Measurements from ENCODE around the gene JUN. TPM values are rescaled to one million over a fixed set of nuclear protein-coding genes. Genes with fewer than 3 reads are reported as not detected.

Gene JUN
- total and polyA plus RNA-seq, 3 donors from 2014 or later = 40.9 to 67.8 (median 60.6) TPM

DNA sequence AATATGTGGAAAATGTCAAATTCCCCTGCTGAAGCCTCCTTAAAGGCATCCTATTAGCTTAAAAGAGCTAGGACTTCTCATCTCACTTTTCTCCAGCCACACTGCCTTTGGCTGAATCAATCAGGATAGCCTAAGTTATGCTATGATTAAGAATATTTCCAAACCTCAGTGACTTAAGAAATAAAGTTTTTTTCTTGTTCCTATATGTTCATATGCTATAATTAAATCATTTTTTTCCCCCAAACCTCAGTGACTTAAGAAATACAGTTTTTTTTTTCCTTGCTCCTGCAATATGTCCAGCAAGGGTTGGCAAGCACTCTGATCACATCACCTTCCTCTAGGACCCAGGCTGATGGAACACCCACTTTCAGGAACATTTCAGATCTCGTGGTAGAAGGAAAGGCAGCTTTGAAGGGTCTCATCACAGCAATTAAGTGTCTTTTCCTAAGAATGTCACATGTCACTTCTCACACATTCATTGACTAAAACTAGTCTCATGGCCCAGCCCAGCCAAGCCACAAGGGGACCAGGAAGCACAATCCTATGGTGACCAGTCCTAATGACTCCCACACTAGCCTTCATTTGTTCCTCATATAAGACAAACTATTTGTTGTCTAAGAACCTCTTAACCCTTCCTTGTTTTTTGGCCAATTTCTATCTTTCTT lies 6.3 kb upstream of the JUN start:
- intact Hi-C loops (cut with DNase I; ENCODE audit: low total_unique reads) = loop anchor here (10.0 kb wide), 3 partner anchors 115 to 915 kb away; partner anchors contain the start of gene FGGY
- H3K27ac ChIP-seq = no peak overlapping the region
- WGBS, 2 donors = 56 to 67% methylated on average over 1 of the region's 1 CpG
- H3K27me3 ChIP-seq = no peaks in the 10 kb centered on the region
- no peaks in the 10 kb centered on the region for H3K36me3 ChIP-seq (ENCODE audit: low read depth, missing control alignments)
- peaks cover 7% of the 10 kb centered on the region for H3K4me1 ChIP-seq
- TF ChIP-seq, protein P1, sequence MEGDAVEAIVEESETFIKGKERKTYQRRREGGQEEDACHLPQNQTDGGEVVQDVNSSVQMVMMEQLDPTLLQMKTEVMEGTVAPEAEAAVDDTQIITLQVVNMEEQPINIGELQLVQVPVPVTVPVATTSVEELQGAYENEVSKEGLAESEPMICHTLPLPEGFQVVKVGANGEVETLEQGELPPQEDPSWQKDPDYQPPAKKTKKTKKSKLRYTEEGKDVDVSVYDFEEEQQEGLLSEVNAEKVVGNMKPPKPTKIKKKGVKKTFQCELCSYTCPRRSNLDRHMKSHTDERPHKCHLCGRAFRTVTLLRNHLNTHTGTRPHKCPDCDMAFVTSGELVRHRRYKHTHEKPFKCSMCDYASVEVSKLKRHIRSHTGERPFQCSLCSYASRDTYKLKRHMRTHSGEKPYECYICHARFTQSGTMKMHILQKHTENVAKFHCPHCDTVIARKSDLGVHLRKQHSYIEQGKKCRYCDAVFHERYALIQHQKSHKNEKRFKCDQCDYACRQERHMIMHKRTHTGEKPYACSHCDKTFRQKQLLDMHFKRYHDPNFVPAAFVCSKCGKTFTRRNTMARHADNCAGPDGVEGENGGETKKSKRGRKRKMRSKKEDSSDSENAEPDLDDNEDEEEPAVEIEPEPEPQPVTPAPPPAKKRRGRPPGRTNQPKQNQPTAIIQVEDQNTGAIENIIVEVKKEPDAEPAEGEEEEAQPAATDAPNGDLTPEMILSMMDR (IDR thresholded peaks at IDR 0.05) = no peak
- TF ChIP-seq POLR2A (IDR thresholded peaks at IDR 0.05) = no peak
- H3K4me3 ChIP-seq = no peak overlapping the region
- no peaks in the 10 kb centered on the region for H3K9me3 ChIP-seq
- DNase-seq = no peak

GRCh38 chr1:58789322-58789856 lies 5.5 kb upstream of the JUN start:
- TF ChIP-seq, protein P1 (IDR thresholded peaks at IDR 0.05) = no peak
- TF ChIP-seq POLR2A (IDR thresholded peaks at IDR 0.05) = no peak
- Histone ChIP-seq H3K4me1 (peaks cover 7% of the 10 kb centered on the region), H3K36me3 (ENCODE audit: low read depth, missing control alignments) (no peaks in the 10 kb centered on the region), H3K27me3 (no peaks in the 10 kb centered on the region), H3K9me3 (no peaks in the 10 kb centered on the region), H3K27ac (no peak overlapping the region), H3K4me3 (no peak overlapping the region)
- 90% methylated on average over 6 of the region's 6 CpGs for WGBS, 2 donors
- DNase-seq = no peak
- intact Hi-C loops (cut with DNase I; ENCODE audit: low total_unique reads) = loop anchor here (10.0 kb wide), 3 partner anchors 115 to 915 kb away; partner anchors contain the start of gene FGGY

DNA sequence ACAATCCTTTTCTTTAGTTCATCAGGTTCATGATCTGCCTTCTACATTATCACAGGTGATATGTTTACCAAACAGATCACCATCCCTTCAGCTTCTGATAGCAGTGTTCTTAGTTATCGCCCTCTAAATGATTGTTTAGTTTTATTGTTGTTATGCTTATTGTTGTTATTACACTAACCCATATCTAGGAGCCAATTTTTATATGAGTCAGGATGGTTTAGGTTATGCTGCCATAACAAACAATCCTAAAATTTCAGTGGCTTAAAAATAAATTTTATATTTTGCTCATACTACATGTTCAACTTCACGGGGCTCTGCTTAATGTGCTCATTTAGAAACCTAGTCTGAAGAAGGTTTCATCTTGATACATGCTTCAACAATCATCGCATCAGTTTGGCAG lies 4.4 kb upstream of the JUN start:
- Histone ChIP-seq H3K36me3 (ENCODE audit: low read depth, missing control alignments) (no peaks in the 10 kb centered on the region), H3K4me3 (no peak overlapping the region), H3K27me3 (no peaks in the 10 kb centered on the region), H3K9me3 (no peaks in the 10 kb centered on the region), H3K4me1 (peaks cover 7% of the 10 kb centered on the region), H3K27ac (no peak overlapping the region)
- WGBS, 2 donors = 95 to 98% methylated on average over 3 of the region's 3 CpGs
- intact Hi-C loops (cut with DNase I; ENCODE audit: low total_unique reads) = loop anchor here (10.0 kb wide), 3 partner anchors 117 to 917 kb away; partner anchors contain the start of gene FGGY
- TF ChIP-seq, protein P1 (IDR thresholded peaks at IDR 0.05) = no peak
- no peak for DNase-seq

DNA sequence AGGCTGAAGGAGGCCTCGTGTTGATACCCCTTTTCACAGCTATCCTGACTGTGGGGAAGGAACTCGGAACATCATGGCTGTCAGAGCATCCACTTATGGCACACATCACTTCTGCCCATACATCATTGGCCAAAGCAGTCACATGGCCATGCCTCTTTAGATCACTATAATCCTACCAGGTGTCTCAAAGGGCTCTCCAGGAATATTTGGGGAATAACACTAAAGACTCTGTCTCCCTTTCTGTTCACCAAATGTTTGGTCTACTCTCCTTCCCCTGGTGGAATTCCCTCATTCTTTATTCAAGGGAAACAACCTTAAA lies 3.0 kb upstream of the JUN start:
- Histone ChIP-seq H3K27me3 (no peaks in the 10 kb centered on the region), H3K27ac (peak overlapping the region; percentile 20 to 99), H3K36me3 (ENCODE audit: low read depth, missing control alignments) (no peaks in the 10 kb centered on the region), H3K9me3 (no peaks in the 10 kb centered on the region), H3K4me3 (no peak overlapping the region), H3K4me1 (peaks cover 7% of the 10 kb centered on the region)
- intact Hi-C loops (cut with DNase I; ENCODE audit: low total_unique reads) = loop anchor here (10.0 kb wide), 3 partner anchors 118 to 918 kb away; partner anchors contain the start of gene FGGY
- no peak for TF ChIP-seq POLR2A (IDR thresholded peaks at IDR 0.05)
- TF ChIP-seq, protein P1 (IDR thresholded peaks at IDR 0.05) = no peak
- 56 to 61% methylated on average over 2 of the region's 2 CpGs for WGBS, 2 donors
- no peak for DNase-seq
